Panc1 (cell line): ENCODE data around the gene EIF6. TPM values are rescaled to one million over a fixed set of nuclear protein-coding genes. Genes with fewer than 3 reads are reported as not detected.

Experiments used
- ATAC-seq: fragments of 200-7000 bp; cut with Tn5 transposase; 2 replicates; pipeline ENCODE4 v1.9.1; 2020; ENCODE audit warnings: mild to moderate bottlenecking, moderate library complexity
- BruUV-seq: library from RNA; stranded (reverse); fragments of 400-500 nt; replicated peaks from 2 replicates; lab custom pipeline; 2021; lab: Mats Ljungman, UMichigan
- CTCF ChIA-PET: fragments of 300-600 bp; sonication (Branson Sonifier 250); formaldehyde crosslinking; loops from one replicate; lab custom pipeline; 2022; ENCODE audit warnings: antibody characterized with exemption; lab: Charles Lee
- POLR2A ChIA-PET: fragments of 300-600 bp; sonication (Branson Sonifier 250); formaldehyde crosslinking; loops from one replicate; lab custom pipeline; 2022; ENCODE audit warnings: antibody characterized with exemption; lab: Charles Lee
- DNase-seq: peaks from one replicate; pipeline ENCODE4 v3.0.0-alpha.2; 2010; ENCODE audit warnings: low read depth, low spot score
- H3K27ac ChIP-seq: 2 replicates; pipeline ENCODE4 v1.5.1; 2011; ENCODE audit warnings: mild to moderate bottlenecking, low read length, inconsistent platforms
- H3K27me3 ChIP-seq: fragments of 200-500 bp; sonication (Bioruptor generic); 2 replicates; pipeline ENCODE4 v1.6.0; 2014; ENCODE audit warnings: low read length, inconsistent platforms; ENCODE audit not compliant: control insufficient read depth, insufficient read depth
- H3K36me3 ChIP-seq: fragments of 200-500 bp; sonication (Bioruptor generic); 2 replicates; pipeline ENCODE4 v1.5.1; 2014; ENCODE audit warnings: inconsistent platforms, mild to moderate bottlenecking, low read length, moderate library complexity; ENCODE audit not compliant: control insufficient read depth, insufficient read depth
- H3K4me1 ChIP-seq: 2 replicates; pipeline ENCODE4 v1.5.1; 2011; ENCODE audit warnings: inconsistent platforms, mild to moderate bottlenecking, low read length, moderate library complexity; ENCODE audit not compliant: control insufficient read depth, insufficient read depth
- H3K4me3 ChIP-seq, 2 experiments: 2 replicates each; pipeline ENCODE4 v1.5.1; 2011 to 2012; ENCODE audit warnings: low read depth in 2 of 2, low read length in 2 of 2, mild to moderate bottlenecking in 2 of 2, inconsistent platforms in 1 of 2, moderate library complexity in 1 of 2
- H3K9me3 ChIP-seq: fragments of 200-500 bp; sonication (Bioruptor generic); 2 replicates; pipeline ENCODE4 v1.5.1; 2014; ENCODE audit warnings: low read depth, mild to moderate bottlenecking, inconsistent platforms, low read length, moderate library complexity; ENCODE audit not compliant: control insufficient read depth, insufficient read depth
- POLR2AphosphoS5 ChIP-seq: IDR thresholded peaks from 2 replicates; pipeline ENCODE4 v1.6.1; 2012; ENCODE audit warnings: mild to moderate bottlenecking, low read depth, low read length, moderate library complexity
- SIN3A ChIP-seq: IDR thresholded peaks from 2 replicates; pipeline ENCODE4 v1.6.1; 2012; ENCODE audit warnings: low read depth, mild to moderate bottlenecking, low read length, moderate library complexity, borderline replicate concordance; ENCODE audit not compliant: insufficient read depth
- TCF7L2 ChIP-seq: IDR thresholded peaks from 2 replicates; pipeline ENCODE4 v1.6.1; 2011; ENCODE audit warnings: mild to moderate bottlenecking, low read depth, low read length, inconsistent platforms
- in situ Hi-C: cut with HindIII; loops from 2 replicates; pipeline ENCODE4 v1.10.0; 2016; ENCODE audit warnings: low sequenced_read_pairs, low pct_unique_long_range_greater_than_20kb
- intact Hi-C: fragments of 100-400 bp; cut with micrococcal nuclease; formaldehyde crosslinking; loops from one replicate; pipeline ENCODE4 v1.10.0; 2022; ENCODE audit not compliant: unreplicated experiment
- total RNA-seq: library from RNA; stranded (reverse); gene quantifications from one replicate; pipeline ENCODE4 v1.2.1, GENCODE V29; 2021; ENCODE audit not compliant: unreplicated experiment
- TF ChIP-seq, protein P1 (sequence below), 2 experiments: IDR thresholded peaks; 2 replicates each; pipeline ENCODE4 v1.6.1; 2011 to 2012; ENCODE audit warnings: low read depth in 2 of 2, control low read depth in 1 of 2, low read length in 1 of 2, mild to moderate bottlenecking in 1 of 2, moderate library complexity in 1 of 2; ENCODE audit not compliant: insufficient read depth in 1 of 2
- TF ChIP-seq, protein P2 (sequence below): fragments of 450-650 bp; IDR thresholded peaks from 2 replicates; pipeline ENCODE4 v1.5.1; 2017; ENCODE audit warnings: mild to moderate bottlenecking

The EIF6 gene
- total RNA-seq, 1 experiment from 2014 or later, result 258 TPM

DNA sequence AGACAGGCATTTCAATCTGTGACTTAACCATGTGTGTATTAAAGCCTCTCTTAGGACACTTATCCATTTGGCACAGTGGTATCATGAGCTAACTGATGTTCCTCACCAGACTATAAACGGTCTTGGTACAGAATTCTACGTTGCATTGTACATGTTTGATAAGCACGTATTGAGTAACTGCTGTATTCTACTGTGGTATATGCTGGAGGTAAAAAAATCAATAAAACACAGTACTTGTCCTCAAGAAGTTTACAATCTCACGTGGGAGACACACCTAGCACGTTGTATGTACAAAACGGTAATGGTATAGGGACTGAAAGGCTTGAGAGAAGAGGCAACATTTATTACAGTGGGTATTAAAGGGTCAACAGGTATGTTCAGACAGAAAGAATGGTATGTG, 40.8 kb upstream of the EIF6 start:
- intact Hi-C loops, result no loop called here
- ChIA-PET POLR2A (interaction anchor here (0.7 kb wide), 1 partner anchor 86 kb away, joined by 3 read pairs; no protein-coding TSS in a partner anchor), CTCF (no interaction called here)
- H3K36me3 ChIP-seq, result no peaks in the 10 kb centered on the region
- peaks cover 38% of the 10 kb centered on the region for H3K4me1 ChIP-seq
- in situ Hi-C loops, result no loop called here
- DNase-seq (no peak), ATAC-seq (no peak)
- H3K27ac ChIP-seq, result peak overlapping the region; percentile 58
- TF ChIP-seq, protein P1, sequence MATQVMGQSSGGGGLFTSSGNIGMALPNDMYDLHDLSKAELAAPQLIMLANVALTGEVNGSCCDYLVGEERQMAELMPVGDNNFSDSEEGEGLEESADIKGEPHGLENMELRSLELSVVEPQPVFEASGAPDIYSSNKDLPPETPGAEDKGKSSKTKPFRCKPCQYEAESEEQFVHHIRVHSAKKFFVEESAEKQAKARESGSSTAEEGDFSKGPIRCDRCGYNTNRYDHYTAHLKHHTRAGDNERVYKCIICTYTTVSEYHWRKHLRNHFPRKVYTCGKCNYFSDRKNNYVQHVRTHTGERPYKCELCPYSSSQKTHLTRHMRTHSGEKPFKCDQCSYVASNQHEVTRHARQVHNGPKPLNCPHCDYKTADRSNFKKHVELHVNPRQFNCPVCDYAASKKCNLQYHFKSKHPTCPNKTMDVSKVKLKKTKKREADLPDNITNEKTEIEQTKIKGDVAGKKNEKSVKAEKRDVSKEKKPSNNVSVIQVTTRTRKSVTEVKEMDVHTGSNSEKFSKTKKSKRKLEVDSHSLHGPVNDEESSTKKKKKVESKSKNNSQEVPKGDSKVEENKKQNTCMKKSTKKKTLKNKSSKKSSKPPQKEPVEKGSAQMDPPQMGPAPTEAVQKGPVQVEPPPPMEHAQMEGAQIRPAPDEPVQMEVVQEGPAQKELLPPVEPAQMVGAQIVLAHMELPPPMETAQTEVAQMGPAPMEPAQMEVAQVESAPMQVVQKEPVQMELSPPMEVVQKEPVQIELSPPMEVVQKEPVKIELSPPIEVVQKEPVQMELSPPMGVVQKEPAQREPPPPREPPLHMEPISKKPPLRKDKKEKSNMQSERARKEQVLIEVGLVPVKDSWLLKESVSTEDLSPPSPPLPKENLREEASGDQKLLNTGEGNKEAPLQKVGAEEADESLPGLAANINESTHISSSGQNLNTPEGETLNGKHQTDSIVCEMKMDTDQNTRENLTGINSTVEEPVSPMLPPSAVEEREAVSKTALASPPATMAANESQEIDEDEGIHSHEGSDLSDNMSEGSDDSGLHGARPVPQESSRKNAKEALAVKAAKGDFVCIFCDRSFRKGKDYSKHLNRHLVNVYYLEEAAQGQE (IDR thresholded peaks at IDR 0.05; ENCODE audit: insufficient read depth in 1 of 2, low read depth in 2 of 2, low read length in 1 of 2), result no peak
- TF ChIP-seq POLR2AphosphoS5 (no peak), SIN3A (no peak), TCF7L2 (no peak)
- TF ChIP-seq, protein P2, sequence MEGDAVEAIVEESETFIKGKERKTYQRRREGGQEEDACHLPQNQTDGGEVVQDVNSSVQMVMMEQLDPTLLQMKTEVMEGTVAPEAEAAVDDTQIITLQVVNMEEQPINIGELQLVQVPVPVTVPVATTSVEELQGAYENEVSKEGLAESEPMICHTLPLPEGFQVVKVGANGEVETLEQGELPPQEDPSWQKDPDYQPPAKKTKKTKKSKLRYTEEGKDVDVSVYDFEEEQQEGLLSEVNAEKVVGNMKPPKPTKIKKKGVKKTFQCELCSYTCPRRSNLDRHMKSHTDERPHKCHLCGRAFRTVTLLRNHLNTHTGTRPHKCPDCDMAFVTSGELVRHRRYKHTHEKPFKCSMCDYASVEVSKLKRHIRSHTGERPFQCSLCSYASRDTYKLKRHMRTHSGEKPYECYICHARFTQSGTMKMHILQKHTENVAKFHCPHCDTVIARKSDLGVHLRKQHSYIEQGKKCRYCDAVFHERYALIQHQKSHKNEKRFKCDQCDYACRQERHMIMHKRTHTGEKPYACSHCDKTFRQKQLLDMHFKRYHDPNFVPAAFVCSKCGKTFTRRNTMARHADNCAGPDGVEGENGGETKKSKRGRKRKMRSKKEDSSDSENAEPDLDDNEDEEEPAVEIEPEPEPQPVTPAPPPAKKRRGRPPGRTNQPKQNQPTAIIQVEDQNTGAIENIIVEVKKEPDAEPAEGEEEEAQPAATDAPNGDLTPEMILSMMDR, result no peak
- no peak overlapping the region for H3K4me3 ChIP-seq
- no peaks in the 10 kb centered on the region for H3K9me3 ChIP-seq
- H3K27me3 ChIP-seq, result no peaks in the 10 kb centered on the region
- BruUV-seq, result no TSS peak

DNA sequence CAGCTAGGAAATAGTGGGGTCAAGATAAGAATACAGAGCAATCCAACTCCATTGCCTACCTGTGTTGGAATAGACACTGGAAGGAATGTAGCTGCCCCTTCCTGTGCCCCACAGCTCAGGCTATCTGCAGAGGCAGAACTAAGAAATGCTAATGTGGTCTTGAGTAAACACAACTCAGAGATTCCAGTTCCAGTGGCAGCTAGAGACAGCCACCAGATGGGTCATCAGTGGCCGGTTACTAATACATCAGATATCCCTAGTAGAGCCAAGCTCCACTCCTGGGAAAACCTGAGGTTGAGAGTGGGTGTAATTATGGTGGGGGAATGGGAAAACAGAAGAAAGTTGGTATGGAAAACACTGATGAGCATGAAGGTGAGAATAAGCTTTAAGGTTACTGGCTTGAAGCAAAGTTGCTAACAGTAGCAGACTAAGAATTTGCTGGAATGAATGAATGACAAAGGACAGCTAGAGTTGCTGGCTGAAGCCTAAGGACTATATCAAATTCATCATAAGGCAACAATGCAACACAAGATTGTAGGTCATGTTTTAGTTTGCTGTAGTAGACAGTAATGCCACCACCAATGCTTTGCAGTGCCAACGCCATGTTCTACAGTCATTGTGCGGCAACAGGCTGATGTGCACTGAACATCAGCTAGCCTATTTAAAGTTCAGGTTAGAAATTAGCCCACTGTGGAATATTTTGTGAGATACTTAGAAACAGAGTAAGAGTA, 36.0 kb upstream of the EIF6 start:
- ChIA-PET CTCF (interaction anchor here (0.6 to 0.9 kb wide), 2 partner anchors 17 to 64 kb away, joined by 3 to 6 read pairs; no protein-coding TSS in a partner anchor), POLR2A (interaction anchor here (0.8 to 1.2 kb wide), 2 partner anchors 23 to 33 kb away, joined by 3 to 4 read pairs; no protein-coding TSS in a partner anchor)
- Histone ChIP-seq H3K27me3 (no peaks in the 10 kb centered on the region), H3K36me3 (no peaks in the 10 kb centered on the region), H3K4me3 (no peak overlapping the region), H3K9me3 (no peaks in the 10 kb centered on the region), H3K4me1 (peaks cover 35% of the 10 kb centered on the region), H3K27ac (peak overlapping the region; percentile 84)
- BruUV-seq, result no TSS peak
- intact Hi-C loops, result no loop called here
- ATAC-seq (peak; percentile 69), DNase-seq (no peak)
- in situ Hi-C loops, result no loop called here
- TF ChIP-seq, protein P1 (IDR thresholded peaks at IDR 0.05; ENCODE audit: insufficient read depth in 1 of 2, low read depth in 2 of 2, low read length in 1 of 2), result no peak
- TF ChIP-seq, protein P2, result no peak
- TF ChIP-seq TCF7L2 (no peak), POLR2AphosphoS5 (no peak), SIN3A (no peak)
